Measurements from ENCODE around the gene CMIP.
"Not testable (repeated sequence)": the region's sequence is repeated elsewhere in the genome, so short reads cannot be mapped to it uniquely, and the experiment has no call there.

Gene CMIP

DNA sequence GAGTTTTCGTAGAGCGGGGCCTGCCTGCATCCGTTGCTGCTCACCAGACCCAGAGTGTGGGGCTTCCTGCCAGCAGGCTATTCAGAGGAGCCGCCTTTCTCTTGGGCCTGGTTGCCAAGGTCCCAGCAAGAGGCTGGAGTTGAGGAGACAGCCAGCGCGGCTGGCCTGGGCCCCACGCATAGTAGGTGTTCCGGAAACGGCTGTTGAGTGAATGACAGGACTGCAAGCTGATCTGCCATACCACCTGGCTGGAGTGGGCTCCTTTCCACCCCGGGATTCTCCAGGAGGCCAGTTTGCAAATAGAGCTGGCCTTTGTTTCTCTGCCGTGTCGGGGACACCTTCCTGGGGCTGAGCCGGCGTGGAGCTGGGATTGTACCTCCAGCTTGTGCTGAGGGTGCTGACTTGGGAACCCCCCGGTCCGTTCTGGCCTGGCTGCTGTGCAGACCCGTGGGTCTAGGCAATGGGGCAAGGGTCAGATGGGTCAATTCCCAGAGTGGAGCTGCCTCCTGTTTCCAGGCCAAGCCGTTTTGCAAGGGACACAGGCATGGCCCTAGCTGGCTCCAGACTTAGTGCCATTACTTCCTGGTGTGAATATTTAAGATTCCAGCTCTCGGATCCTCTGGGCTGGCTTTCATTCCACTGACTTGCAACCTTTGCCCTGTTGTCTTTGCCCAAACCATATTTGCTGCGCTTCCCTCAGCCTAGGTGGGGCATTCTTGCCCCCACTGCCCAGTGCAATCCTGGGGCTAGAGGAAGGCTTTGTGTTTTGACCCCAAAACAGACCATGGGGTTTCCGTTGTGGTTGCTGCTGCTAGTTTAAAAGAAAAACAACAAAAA lies 68.8 kb downstream of the CMIP start:
- in situ Hi-C loops (cut with HindIII; ENCODE audit: low sequenced_read_pairs), result no loop called here

DNA sequence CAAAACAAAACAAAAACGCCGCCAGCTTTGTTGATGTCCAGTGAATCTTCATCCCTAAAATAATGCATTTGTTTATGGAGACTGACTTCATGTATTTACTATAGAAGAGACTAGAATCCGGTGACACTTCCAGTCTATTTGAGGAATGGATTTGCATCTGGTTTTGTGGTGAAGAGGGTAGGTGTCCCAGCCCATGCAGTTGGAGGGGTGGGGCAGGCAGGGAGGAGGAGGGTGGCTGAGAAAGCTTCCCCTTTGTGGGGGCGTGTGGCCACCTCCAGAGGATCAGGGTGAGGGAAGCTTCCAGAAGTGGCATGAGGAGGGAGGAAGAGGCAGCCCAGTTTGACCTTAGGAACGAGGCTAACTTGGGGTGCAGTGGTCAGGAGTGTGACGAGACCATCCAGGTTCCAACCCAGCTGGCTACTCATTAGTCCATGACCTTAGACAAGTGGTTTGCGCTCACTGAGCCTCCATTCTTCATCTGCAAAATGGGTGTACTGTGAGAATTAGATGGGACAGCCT lies 69.5 kb downstream of the CMIP start:
- in situ Hi-C loops (cut with HindIII; ENCODE audit: low sequenced_read_pairs), result no loop called here

DNA sequence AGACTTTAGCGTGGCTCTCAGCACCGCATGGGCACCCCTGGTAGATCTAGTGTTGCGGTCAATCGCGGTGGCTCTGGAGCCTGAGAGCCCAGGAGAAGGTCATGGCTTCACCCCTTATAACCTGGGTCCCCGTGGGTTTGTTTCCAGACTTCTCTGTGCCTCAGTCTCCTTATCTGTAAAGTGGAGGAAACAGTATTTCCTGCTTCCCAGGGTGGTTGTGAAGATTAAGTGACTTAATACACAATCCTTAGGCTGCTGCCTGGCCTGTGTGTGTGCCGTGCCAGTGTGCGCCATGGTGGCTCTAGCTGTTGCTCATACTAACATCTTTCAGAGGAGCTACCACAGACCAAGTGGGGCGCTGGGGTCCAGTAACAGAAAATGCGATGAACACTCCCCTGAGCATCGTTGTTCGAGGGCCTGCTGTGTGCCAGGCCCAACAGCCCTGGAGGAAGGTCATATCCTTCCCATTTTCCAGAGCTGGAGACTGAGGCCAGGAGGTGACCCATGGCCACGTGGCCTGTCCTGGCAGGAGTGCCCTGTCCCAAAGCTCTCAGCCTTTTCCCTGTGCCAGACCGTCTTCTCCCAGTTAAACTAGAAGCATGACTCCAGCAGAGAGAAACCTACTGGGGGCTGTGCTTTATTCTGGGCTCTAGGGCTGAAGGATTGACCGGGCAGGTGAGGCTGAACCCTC lies 70.1 kb downstream of the CMIP start:
- in situ Hi-C loops (cut with HindIII; ENCODE audit: low sequenced_read_pairs), result no loop called here

DNA sequence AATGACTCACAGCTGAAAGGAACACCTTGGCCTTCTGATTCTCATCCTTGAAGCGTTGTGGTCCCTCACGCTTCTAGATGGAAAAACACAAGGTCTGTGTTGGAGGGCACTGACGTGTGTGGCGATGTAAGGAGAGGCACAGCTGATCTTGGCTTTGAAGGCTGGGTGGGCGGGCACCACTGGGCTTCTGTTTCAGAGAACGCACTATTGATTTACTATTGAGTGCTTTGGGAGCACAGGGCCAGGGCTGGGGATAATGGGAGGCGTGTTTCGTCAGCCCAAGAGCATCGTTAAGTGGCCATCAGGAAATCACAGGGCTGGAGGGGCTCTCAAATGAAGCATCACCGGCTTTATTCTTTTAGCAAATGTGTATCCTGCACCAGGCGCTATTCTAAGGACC lies 70.7 kb downstream of the CMIP start:
- in situ Hi-C loops (cut with HindIII; ENCODE audit: low sequenced_read_pairs), result no loop called here

DNA sequence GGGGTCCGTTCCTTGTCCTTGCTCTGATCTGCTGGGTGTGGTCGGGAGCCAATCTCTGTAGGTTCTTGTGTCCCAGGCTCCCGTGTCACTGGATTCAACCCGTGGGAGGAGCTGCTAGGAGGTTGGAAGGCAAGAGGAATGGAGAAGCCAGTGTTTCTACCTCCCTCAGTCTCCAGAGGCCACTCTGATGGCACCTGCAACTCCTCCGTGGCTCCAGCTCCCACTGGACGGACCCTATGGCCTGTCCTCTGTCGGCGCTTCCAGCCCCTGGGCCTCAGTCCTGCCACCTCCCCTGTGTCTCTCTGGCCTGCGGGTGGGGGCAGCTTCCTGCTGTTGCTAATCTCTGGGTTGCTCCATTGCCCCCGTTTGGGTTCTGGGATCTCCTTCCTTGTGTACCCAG lies 71.1 kb downstream of the CMIP start:
- in situ Hi-C loops (cut with HindIII; ENCODE audit: low sequenced_read_pairs), result no loop called here

DNA sequence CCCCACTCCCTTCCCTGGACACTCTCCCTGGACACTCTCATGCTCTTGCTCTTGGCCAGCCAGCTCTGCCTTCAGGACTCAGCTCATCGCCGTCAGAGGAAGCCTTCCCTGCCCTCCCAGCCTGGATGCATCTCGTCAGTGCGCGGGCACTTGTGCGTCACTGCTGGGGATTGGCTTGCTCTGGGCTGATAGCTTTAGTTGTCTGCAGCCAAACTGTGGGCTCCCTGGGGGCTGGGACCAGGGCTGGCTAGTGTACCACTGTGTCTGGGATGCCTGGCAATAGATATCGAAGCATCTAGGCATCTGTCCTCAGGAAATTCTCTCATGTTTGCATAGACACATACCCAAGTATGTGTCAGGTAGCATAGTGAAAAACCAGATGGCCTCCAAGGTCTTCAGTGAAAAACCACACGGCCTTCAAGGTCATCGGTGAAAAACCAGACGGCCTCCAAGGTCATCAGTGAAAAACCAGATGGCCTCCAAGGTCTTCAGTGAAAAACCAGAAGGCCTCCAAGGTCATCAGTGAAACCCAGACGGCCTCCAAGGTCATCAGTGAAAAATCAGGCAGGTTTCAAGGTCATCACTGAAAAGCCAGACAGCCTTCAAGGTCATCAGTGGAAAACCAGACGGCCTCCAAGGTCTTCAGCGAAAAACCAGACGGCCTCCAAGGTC lies 72.0 kb downstream of the CMIP start:
- in situ Hi-C loops (cut with HindIII; ENCODE audit: low sequenced_read_pairs), result no loop called here

DNA sequence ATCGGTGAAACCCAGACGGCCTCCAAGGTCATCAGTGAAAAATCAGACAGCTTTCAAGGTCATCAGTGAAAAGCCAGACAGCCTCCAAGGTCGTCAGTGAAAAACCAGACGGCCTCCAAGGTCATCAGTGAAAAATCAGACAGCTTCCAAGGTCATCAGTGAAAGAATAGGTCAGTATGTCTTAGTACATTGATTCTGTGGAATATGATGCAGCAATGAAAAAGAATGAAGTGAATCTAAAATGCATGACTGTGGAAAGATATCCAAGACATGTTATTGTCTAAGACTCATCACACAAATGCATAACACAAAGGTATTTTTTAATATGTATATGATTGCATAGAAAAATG lies 72.5 kb downstream of the CMIP start:
- in situ Hi-C loops (cut with HindIII; ENCODE audit: low sequenced_read_pairs), result no loop called here

DNA sequence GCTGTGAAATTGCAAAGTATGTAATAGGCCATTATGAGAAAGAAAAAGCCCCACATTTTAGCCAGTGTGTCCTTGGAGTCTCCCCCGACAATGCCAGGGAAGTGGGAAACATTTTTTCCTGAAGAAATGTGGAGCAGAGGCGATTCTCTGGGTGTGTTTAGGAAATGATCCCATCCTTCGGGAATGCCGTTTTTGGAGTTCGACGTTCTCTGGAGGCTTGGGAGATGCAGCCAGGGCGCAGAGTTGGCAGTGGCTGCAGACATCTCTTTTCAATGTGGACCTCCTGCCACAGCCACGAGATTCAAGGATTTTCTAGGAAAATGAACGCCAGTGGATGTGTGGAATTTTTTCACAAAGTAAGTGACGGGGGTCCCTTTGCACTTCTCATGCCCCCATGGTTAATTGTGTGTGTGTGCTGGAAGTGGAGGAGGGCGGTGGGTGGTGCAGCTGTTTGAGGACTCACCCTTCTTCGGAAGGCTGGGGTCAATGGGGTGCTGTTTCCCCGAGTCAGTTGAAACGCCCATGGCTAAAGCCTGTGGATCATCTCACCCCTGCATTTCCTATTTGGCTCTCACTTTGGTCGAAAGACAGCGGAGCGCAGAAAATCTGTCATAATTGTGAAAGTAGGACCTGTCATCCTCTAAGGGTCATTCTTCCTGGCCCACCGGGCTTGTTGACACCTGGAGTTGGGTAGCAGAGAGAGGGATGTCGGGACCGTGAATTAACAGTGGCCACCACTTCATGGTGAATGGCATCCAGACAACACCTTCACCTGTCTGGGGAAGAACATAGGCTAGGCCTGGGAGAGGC lies 73.2 kb downstream of the CMIP start:
- in situ Hi-C loops (cut with HindIII; ENCODE audit: low sequenced_read_pairs), result no loop called here

DNA sequence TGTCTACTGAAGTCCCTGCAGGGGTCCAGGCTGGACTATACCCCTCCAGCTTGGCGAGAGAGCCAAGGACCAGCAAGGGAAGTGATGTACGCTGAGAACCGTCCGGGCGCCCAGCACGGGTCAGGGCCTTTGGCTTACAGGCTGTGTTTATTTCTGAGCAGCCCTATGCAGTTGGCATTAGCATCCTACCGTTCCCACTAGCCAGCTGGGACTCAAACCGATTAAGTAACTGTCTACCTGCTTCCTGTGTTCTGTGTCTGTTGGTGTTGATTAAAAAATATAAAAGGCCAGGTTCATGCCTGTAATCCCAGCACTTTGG lies 73.8 kb downstream of the CMIP start:
- in situ Hi-C loops (cut with HindIII; ENCODE audit: low sequenced_read_pairs), result no loop called here

DNA sequence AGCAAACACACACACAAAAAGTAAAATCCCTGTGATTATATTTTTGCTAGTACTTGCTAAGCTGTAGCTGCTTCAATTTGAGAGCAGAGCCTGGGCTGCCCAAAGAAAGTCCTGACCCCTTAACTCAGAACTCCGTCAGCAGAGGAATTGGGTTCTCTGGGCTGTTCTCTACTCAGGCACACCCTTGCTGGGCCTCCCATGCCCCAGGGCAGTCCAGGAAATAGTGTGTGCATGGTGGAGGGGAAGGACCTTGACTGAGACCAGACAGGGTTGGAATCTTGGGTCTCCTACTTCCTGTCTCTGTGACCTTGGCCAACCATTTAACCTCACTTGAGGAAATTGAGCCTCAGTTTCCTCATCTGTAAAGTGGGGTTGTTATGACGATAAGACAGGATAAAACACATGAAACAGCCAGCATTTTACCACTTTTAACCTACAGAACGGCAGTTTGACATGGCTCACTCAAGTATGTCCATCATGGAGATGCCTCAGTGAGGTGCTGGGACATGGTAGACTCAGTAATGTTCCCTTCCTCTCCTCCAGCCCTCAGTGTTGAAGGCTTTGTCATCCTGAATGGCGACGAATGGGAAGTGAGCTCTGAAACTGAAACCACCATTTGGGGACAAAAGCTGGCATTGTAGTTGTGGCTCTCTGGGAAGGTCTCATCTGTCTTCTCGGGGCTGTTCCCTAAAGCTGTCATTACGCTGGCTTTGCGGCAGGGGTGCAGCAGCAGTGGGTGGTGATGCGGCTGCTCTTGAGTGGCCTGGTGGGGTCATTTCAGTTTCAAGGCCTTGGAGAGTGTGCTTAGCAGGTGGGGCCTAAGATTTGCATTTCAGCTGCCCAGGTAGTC lies 74.9 kb downstream of the CMIP start:
- in situ Hi-C loops (cut with HindIII; ENCODE audit: low sequenced_read_pairs), result no loop called here

DNA sequence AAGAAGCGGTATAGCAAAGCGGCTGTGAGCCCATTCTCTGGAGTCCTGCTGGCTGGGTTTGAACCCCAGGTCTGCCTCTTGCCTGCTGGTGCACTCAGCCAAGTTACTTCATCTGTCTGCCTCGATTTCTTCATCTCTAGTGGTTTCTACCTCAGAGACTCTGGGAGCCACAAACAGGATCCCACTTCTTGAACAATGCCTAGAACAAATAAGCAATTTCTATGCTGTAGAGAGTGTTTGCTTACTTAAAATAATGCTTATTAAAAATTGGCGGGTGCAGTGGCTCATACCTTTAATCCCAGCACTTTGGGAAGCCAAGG lies 75.5 kb downstream of the CMIP start:
- in situ Hi-C loops (cut with HindIII; ENCODE audit: low sequenced_read_pairs), result no loop called here

DNA sequence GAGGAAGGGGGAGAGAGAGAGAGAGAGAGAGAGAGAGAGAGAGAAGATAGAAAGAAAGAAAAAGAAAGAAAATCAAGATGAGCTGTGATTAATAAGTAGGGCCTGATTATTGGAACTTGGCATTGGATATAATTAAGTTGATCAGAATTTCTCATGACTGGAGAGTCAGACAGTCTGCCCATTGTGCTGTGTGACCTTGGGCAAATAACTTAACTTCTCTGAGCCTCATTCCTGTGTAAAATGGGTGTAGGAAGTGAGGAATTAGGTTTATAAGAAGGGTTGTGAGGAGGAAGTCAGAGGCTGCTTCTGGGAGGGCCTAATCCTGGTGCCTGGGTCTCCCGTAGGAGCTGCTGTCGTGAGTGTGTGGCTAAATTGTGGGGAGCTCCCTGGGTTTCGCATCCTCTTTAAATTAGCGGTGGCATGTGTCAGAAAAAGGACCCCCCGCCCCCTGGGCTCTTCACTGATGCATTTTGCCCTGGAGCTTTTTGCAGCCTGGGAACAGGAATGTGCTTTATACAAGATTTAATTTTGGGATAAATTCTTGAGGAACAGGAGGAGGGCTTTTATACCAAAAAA lies 76.0 kb downstream of the CMIP start:
- in situ Hi-C loops (cut with HindIII; ENCODE audit: low sequenced_read_pairs), result no loop called here

DNA sequence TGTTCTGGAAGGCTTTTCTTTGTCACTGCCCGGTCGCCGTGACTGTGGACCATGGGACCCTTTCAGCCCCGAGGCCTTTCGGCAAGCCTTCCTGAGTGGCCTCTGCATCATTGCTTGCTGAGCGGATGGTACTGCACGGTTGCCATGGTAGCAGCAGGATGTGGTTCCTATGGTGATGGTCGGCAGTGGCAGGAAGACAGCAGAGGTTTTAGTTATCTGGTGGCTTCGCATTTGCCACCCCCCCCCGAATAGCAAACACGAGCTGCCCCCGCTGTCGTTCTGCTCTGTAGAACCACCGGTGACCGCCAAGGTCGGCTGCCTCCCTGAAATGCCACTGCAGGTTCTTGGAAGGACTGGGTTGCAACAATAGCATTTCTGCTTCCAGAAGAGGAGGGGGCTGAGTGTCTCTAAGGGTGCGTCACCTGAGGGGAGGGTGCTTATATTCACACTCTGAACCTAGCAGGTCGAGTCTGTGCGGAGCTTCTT lies 76.6 kb downstream of the CMIP start:
- in situ Hi-C loops (cut with HindIII; ENCODE audit: low sequenced_read_pairs), result no loop called here

DNA sequence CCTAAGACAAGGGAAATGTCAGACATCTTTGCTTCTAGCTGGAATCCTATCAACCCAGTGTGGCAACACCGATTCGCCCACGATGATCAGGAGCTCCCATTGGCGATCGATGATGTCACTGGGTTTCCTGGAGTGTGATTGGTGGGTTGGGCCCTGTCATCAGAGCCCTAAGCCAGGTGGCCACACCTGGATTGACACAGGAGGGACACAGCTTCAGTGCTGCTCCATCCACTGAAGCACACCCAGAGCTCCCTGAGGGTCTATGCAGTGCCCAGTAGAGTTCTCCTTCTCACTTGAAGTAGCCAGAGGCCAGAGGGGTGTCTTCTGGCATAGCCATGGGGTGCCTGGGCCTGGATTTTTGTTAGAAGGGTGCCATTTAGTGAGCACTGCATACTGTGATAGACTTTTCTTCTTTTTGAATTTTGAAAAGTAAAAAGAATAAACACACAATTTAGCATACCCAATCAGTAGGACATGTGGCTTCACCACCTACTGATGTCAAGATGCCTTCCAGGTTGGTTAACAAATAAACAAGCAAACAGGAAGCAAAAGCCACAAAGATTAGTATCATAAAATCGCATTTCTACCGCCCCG lies 77.6 kb downstream of the CMIP start:
- in situ Hi-C loops (cut with HindIII; ENCODE audit: low sequenced_read_pairs), result no loop called here

DNA sequence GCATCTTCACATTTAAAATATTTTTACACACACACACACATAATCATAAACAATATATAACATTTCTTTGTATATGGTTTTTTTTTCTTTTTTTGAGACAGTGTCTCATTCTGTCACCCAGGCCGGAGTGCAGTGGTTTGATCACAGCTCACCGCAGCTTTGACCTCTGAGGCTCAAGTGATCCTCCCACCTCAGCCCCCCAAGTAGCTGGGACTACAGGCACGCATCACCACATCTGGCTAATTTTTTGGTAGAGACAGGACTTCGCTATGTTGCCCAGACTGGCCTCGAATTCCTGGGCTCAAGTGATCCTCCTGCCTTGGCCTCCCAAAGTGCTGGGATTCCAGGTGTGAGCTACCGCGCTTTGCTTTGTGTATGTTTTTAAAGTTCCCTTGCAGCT lies 78.2 kb downstream of the CMIP start:
- in situ Hi-C loops (cut with HindIII; ENCODE audit: low sequenced_read_pairs), result not testable (repeated sequence)

DNA sequence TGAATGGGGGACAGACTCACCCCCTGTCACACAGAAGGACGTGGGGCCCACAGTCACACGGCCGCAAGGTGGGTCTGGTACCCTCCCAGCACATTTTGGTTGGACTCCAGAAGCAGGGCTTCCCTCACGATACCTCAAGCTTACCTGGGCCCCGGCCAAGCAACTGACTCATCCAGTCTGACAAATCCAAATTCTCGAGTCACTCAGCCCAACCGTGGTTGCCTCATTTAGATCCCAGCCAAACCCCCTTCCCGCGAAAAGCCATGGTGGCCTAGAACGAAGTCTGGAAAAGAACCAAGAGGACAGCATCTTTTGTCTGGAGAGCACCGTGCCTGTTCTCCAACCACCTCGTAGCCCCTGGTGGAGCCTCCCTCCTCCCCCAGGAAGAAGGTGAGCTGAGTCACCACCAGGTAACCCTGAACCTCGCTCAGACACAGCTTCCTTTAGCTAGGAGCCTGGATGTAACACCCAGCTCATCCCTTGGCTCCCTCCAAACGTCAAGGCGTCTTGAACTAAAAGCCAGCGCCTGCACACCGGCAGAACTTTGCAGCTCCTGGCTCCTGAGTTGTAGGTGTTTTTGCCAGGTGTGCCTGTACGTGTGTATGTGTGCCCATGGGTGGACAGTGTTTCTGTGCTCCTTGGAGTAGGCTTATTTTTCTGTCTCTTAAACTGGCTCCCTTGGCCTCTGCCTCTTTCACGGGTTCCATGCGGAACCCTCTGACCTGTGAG lies 78.9 kb downstream of the CMIP start:
- in situ Hi-C loops (cut with HindIII; ENCODE audit: low sequenced_read_pairs), result no loop called here

DNA sequence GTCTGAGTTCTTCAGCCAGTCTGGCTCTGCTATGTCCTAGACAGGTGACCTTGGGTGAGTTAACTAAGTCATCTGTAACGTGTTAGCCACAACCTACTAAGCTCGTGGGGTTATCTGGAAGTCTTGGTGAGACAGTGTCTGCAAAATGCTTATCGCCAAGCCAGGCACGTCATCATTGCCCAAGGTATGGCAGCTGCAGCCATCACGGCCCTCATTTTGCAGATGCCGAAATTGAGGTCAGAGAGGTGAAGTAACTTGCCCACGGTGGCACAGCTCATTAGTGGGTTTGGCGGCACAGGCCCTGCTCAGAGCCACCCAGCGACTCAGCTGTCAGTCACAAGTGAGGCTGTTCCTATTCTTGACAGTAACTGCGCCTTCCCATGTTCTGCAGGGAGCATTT lies 79.8 kb downstream of the CMIP start:
- in situ Hi-C loops (cut with HindIII; ENCODE audit: low sequenced_read_pairs), result no loop called here

DNA sequence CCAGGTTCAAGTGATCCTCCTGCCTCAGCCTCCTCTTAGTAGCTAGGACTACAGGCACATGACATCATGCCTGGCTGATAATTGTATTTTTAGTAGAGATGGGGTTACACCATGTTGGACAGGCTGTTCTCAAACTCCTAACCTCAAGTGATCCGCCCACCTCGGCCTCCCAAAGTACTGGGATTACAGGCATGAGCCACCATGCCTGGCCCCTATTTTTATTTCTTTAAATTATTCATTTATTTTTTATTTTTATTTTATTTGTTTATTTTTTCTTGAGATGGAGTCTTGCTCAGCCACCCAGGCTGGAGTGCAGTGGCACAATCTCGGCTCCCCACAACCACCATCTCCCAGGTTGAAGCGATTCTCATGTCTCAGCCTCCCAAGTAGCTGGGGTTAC lies 80.3 kb downstream of the CMIP start:
- in situ Hi-C loops (cut with HindIII; ENCODE audit: low sequenced_read_pairs), result loop anchor here (5.0 kb wide), 2 partner anchors 33 to 73 kb away; no protein-coding TSS in a partner anchor

DNA sequence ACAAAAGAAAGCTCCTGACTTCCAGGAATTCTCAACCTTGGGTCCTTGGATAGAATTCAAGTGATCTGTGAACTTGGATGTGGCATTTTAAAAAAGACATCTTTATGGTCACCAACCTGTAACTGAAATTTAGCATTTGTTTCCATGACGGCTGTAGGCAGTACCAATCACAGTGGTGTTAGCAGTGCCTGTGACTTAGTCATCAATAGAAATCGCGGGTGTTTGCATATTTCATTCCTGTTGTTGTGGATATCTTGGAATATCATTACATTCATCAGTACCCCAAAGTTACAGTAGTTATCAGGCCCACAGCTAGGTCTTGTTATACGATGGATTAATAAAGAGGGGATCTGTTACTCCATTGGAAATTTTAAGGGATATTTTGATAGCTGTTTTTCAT lies 81.6 kb downstream of the CMIP start:
- in situ Hi-C loops (cut with HindIII; ENCODE audit: low sequenced_read_pairs), result loop anchor here (5.0 kb wide), 2 partner anchors 34 to 74 kb away; no protein-coding TSS in a partner anchor
